Loucy (cell line): ENCODE data around the gene FANCC.

Source experiments
- CTCF ChIP-seq: fragments of 200-600 bp; sonication (generic); conservative IDR thresholded peaks from 2 replicates; pipeline ENCODE4 v1.5.1; 2014; ENCODE audit warnings: mild to moderate bottlenecking, antibody characterized with exemption, low read length
- EZH2phosphoT487 ChIP-seq: fragments of 200-600 bp; IDR thresholded peaks from 2 replicates; pipeline ENCODE4 v1.6.1; 2018; ENCODE audit warnings: antibody characterized with exemption, mild to moderate bottlenecking, moderate library complexity, borderline replicate concordance

- TF ChIP-seq CTCF (no peak), EZH2phosphoT487 (no peak)
These were observed 102.1 kb downstream of the FANCC start for GRCh38 chr9:95215336-95215898.
